ENCODE results near the gene TH.

GRCh38 chr11:2199466-2200341, 28.1 kb upstream of the TH start:
- TF ChIP-seq, protein P1, sequence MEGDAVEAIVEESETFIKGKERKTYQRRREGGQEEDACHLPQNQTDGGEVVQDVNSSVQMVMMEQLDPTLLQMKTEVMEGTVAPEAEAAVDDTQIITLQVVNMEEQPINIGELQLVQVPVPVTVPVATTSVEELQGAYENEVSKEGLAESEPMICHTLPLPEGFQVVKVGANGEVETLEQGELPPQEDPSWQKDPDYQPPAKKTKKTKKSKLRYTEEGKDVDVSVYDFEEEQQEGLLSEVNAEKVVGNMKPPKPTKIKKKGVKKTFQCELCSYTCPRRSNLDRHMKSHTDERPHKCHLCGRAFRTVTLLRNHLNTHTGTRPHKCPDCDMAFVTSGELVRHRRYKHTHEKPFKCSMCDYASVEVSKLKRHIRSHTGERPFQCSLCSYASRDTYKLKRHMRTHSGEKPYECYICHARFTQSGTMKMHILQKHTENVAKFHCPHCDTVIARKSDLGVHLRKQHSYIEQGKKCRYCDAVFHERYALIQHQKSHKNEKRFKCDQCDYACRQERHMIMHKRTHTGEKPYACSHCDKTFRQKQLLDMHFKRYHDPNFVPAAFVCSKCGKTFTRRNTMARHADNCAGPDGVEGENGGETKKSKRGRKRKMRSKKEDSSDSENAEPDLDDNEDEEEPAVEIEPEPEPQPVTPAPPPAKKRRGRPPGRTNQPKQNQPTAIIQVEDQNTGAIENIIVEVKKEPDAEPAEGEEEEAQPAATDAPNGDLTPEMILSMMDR (IDR thresholded peaks at IDR 0.05 in 2 of 3, conservative IDR thresholded peaks at IDR 0.05 in 1 of 3; ENCODE audit: insufficient read depth in 2 of 3, low read depth in 1 of 3, low read length in 3 of 3) = no peak
- TF ChIP-seq, protein P2, sequence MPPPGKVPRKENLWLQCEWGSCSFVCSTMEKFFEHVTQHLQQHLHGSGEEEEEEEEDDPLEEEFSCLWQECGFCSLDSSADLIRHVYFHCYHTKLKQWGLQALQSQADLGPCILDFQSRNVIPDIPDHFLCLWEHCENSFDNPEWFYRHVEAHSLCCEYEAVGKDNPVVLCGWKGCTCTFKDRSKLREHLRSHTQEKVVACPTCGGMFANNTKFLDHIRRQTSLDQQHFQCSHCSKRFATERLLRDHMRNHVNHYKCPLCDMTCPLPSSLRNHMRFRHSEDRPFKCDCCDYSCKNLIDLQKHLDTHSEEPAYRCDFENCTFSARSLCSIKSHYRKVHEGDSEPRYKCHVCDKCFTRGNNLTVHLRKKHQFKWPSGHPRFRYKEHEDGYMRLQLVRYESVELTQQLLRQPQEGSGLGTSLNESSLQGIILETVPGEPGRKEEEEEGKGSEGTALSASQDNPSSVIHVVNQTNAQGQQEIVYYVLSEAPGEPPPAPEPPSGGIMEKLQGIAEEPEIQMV (tag; conservative IDR thresholded peaks at IDR 0.05; ENCODE audit: low read depth) = no peak
- TF ChIP-seq SMC3 (conservative IDR thresholded peaks at IDR 0.05; ENCODE audit: insufficient read depth, low read depth, low read length) (no peak), POU5F1 (IDR thresholded peaks at IDR 0.05; ENCODE audit: borderline replicate concordance, low read depth, low read length, partially characterized antibody) (no peak)

Measured in K562 (cell line).